Upper lobe of right lung (tissue), 1 donor: ENCODE data around the gene SLC39A11. TPM values are rescaled to one million over a fixed set of nuclear protein-coding genes. Genes with fewer than 3 reads are reported as not detected.
A peak's percentile ranks its signal among the peaks of the same experiment; 100 is the strongest.

Source experiments
- ATAC-seq: fragments of 200-7000 bp; cut with Tn5 transposase; one replicate; pipeline ENCODE4 v1.9.1; 2020; ENCODE audit warnings: mild to moderate bottlenecking, moderate library complexity
- DNase-seq: peaks from one replicate; pipeline ENCODE4 v3.0.0-alpha.2; 2020
- H3K27ac ChIP-seq: fragments of 200-600 bp; one replicate; pipeline ENCODE4 v1.8.0; 2022
- H3K27me3 ChIP-seq: fragments of 200-600 bp; one replicate; pipeline ENCODE4 v1.8.0; 2022; ENCODE audit warnings: mild to moderate bottlenecking
- H3K36me3 ChIP-seq: fragments of 200-600 bp; one replicate; pipeline ENCODE4 v1.8.0; 2022
- H3K4me1 ChIP-seq: fragments of 200-600 bp; one replicate; pipeline ENCODE4 v1.8.0; 2022
- H3K4me3 ChIP-seq: fragments of 200-600 bp; one replicate; pipeline ENCODE4 v1.8.0; 2022; ENCODE audit warnings: mild to moderate bottlenecking
- H3K9me3 ChIP-seq: fragments of 200-600 bp; one replicate; pipeline ENCODE4 v1.8.0; 2022
- intact Hi-C: fragments of 100-400 bp; cut with DNase I; formaldehyde crosslinking; loops from one replicate; pipeline ENCODE4 v1.11.0; 2022
- total RNA-seq: library from RNA; stranded (reverse); fragmentation: NEBNext Ultra II Directional; extraction: Animal tissue kit (Norgen Biotek cat#: 25700); gene quantifications from one replicate; pipeline ENCODE4 v1.2.1, GENCODE V29; 2021
- TF ChIP-seq, protein P1 (sequence below): fragments of 200-600 bp; IDR thresholded peaks from one replicate; pipeline ENCODE4 v1.8.0; 2022; ENCODE audit warnings: antibody characterized with exemption
- donor health status: DM: no; HTN: yes; CAD: no; lungs with severe emphysema.

The SLC39A11 gene
- total RNA-seq, 1 donor from 2014 or later, result 33.7 TPM

DNA sequence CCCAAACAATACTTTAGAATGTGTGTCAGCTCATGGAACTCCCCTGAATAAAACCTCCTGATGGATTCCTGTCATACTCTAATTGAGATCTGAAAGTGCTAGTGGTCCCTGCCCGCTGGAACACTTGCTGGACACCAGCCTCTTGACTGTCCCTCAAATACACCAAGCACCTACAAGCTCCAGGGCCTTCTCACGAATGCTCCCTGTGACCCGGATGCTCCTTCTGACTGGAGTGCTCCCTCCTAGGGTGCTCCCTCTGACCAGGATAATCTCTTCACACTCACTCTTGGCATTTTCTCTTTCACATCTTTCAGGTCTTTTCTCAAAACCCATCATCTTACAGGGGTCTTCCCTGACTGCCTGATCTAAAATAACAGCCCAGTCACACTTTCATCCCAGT is 205.9 kb downstream of the SLC39A11 start:
- H3K27me3 ChIP-seq, result no peaks in the 10 kb centered on the region
- DNase-seq (no peak), ATAC-seq (no peak)
- no peak overlapping the region for H3K4me3 ChIP-seq
- no peak overlapping the region for H3K27ac ChIP-seq
- H3K9me3 ChIP-seq, result no peaks in the 10 kb centered on the region
- TF ChIP-seq, protein P1, sequence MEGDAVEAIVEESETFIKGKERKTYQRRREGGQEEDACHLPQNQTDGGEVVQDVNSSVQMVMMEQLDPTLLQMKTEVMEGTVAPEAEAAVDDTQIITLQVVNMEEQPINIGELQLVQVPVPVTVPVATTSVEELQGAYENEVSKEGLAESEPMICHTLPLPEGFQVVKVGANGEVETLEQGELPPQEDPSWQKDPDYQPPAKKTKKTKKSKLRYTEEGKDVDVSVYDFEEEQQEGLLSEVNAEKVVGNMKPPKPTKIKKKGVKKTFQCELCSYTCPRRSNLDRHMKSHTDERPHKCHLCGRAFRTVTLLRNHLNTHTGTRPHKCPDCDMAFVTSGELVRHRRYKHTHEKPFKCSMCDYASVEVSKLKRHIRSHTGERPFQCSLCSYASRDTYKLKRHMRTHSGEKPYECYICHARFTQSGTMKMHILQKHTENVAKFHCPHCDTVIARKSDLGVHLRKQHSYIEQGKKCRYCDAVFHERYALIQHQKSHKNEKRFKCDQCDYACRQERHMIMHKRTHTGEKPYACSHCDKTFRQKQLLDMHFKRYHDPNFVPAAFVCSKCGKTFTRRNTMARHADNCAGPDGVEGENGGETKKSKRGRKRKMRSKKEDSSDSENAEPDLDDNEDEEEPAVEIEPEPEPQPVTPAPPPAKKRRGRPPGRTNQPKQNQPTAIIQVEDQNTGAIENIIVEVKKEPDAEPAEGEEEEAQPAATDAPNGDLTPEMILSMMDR, result no peak
- H3K4me1 ChIP-seq, result no peaks in the 10 kb centered on the region
- H3K36me3 ChIP-seq, result peaks cover 4% of the 10 kb centered on the region
- intact Hi-C loops, result no loop called here

DNA sequence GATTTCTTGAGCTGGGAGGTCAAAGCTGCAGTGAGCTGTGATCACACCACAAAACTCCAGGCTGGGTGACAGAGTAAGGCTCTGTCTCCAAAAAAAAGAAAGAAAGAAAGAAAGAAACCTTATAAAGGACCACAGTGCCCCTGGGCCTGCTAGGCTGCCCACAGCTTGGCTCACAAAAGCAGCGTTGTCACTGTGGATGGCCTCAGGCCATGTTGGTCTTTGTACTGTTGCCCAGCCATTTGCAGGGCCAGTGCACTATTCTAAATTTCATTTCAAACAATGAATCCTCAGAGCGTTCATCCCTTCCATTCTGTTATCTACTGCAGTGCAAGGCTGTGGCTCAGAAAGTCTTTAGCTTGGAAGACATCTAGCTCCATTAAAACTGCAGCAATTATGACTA is 208.4 kb downstream of the SLC39A11 start:
- TF ChIP-seq, protein P1, result no peak
- ATAC-seq, result no peak
- H3K27me3 ChIP-seq, result no peaks in the 10 kb centered on the region
- peak; percentile 16 for DNase-seq
- H3K27ac ChIP-seq, result no peak overlapping the region
- no peaks in the 10 kb centered on the region for H3K9me3 ChIP-seq
- H3K4me3 ChIP-seq, result no peak overlapping the region
- H3K4me1 ChIP-seq, result no peaks in the 10 kb centered on the region
- intact Hi-C loops, result no loop called here
- peaks cover 3% of the 10 kb centered on the region for H3K36me3 ChIP-seq

DNA sequence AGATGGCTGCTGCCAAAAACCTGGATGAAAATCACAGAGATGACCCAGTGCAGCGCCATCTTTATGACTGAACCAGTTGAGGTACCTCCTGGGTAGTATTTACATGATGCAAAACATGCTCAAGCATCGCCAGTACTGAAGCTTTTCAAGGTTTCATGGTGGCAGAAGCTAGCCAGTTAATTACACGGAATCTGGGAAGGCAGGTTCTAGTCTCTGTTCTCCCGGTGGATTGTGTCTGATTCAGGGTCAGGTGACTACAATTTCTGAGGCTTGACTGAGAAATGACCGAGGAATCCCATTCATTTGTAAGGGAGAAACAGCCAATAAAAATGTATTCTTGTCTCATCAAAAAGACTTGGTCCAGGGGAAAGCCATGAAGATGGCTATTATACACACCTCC is 209.1 kb downstream of the SLC39A11 start:
- Histone ChIP-seq H3K4me1 (no peaks in the 10 kb centered on the region), H3K9me3 (no peaks in the 10 kb centered on the region), H3K27me3 (no peaks in the 10 kb centered on the region), H3K27ac (no peak overlapping the region), H3K36me3 (no peaks in the 10 kb centered on the region), H3K4me3 (no peak overlapping the region)
- DNase-seq, result no peak
- intact Hi-C loops, result no loop called here
- TF ChIP-seq, protein P1, result no peak
- no peak for ATAC-seq

DNA sequence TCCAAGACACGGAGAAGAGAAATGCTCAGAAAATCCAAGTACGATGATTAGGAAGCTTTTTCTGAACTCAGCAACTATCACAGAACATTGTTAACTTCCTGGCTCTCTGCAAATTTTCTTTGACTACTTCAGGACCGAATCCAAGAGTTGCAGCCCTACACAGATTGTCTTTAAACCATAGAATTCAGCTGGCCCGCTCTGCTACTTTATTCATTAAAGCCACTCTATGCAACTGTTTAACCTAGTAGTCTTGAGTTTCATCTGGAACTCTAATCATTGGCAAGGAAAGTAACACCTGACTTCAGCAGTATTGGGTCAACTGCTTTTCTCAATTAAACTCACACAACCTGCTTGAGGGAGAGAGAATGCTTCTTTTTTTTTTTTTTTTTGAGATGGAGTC is 210.1 kb downstream of the SLC39A11 start:
- H3K9me3 ChIP-seq, result no peaks in the 10 kb centered on the region
- H3K4me1 ChIP-seq, result no peaks in the 10 kb centered on the region
- TF ChIP-seq, protein P1, result no peak
- no peak overlapping the region for H3K4me3 ChIP-seq
- no peaks in the 10 kb centered on the region for H3K36me3 ChIP-seq
- DNase-seq (no peak), ATAC-seq (no peak)
- H3K27ac ChIP-seq, result no peak overlapping the region
- intact Hi-C loops, result no loop called here
- no peaks in the 10 kb centered on the region for H3K27me3 ChIP-seq

DNA sequence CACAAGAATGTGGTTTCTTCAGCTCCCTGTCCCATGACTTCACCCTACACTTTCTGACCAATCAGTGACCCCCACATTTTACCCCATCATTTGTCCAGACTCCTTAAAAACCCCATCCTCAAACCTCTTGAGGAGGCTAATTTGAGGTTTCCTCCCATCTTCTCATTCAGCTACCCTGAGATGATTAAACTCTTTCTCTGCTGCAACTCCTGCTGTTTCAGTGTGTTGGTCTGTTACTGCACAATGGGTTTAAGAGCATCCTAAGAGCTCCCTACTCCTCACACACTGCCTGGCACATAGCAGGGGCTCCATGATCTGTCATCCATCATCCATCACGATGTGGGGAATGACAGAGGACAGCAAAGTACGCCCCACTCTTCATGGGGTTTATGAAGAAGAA is 212.6 kb downstream of the SLC39A11 start:
- no peak overlapping the region for H3K27ac ChIP-seq
- no peaks in the 10 kb centered on the region for H3K4me1 ChIP-seq
- no peaks in the 10 kb centered on the region for H3K9me3 ChIP-seq
- ATAC-seq (no peak), DNase-seq (no peak)
- H3K27me3 ChIP-seq, result no peaks in the 10 kb centered on the region
- H3K36me3 ChIP-seq, result no peaks in the 10 kb centered on the region
- no peak overlapping the region for H3K4me3 ChIP-seq
- TF ChIP-seq, protein P1, result no peak
- intact Hi-C loops, result no loop called here

DNA sequence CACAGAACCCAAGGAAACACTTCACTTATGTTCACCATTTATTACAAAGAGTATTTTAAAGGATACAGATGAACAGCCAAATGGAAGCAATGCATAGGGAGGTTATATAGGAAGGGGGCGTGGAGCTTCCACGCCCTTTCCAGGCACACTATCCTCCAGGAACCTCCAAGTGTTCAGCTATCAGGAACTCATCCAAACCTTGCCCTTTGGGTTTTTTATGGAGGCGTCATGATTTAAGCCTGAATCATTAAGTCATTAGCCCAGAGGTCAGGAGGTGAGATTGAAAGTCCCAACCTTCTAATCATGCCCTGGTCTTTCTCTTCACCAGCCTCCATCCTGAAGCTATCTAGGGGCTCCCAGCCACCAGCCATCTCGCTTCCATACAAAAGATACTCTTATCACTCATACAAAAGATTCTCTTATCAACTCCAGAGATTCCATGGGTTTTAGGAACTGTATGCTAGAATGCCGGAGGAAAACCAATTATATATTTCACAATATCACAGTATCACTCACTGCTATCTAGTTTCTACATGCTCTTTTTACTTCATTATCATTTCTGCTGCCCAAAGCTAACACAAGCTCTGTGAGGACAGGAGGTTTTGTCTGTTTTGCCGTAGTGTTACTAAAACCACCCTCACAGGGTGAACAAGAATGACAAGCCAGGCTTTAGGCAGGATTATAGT is 213.4 kb downstream of the SLC39A11 start:
- intact Hi-C loops, result no loop called here
- no peak overlapping the region for H3K27ac ChIP-seq
- DNase-seq, result no peak
- no peaks in the 10 kb centered on the region for H3K9me3 ChIP-seq
- H3K4me3 ChIP-seq, result no peak overlapping the region
- no peak for ATAC-seq
- H3K36me3 ChIP-seq, result no peaks in the 10 kb centered on the region
- no peaks in the 10 kb centered on the region for H3K4me1 ChIP-seq
- TF ChIP-seq, protein P1, result no peak
- H3K27me3 ChIP-seq, result no peaks in the 10 kb centered on the region
